Common myeloid progenitor, CD34-positive (primary cell): ENCODE data around the gene GSTO1.

ENCODE experiments used
- CTCF ChIA-PET: fragments of 350-600 bp; sonication (Branson Sonifier 250); formaldehyde crosslinking; loops from one replicate; lab custom pipeline; 2021; ENCODE audit warnings: antibody characterized with exemption; lab: Charles Lee
- POLR2A ChIA-PET: fragments of 350-600 bp; sonication (Branson Sonifier 250); formaldehyde crosslinking; loops from one replicate; lab custom pipeline; 2021; ENCODE audit warnings: antibody characterized with exemption; lab: Charles Lee
- DNase-seq, 3 donors: peaks; one replicate each; pipeline versions ENCODE4 v3.0.0 to v3.0.0-alpha.2; 2013
- H3K27ac ChIP-seq, 2 experiments: 1 replicate in 1 of 2; 2 replicates in 1 of 2; pipeline ENCODE4 v1.7.0; 2013; ENCODE audit warnings: inconsistent platforms in 2 of 2, low read length in 2 of 2, mild to moderate bottlenecking in 2 of 2, low read depth in 1 of 2, moderate library complexity in 1 of 2; ENCODE audit not compliant: severe bottlenecking in 2 of 2, insufficient read depth in 1 of 2, poor library complexity in 1 of 2
- H3K27me3 ChIP-seq, 5 experiments: replicated peaks in 2 of 5; 1 replicate in 3 of 5; 2 replicates in 2 of 5; pipeline versions ENCODE4 v1.6.1 to v1.7.0; 2013; ENCODE audit warnings: low read length in 4 of 5, mild to moderate bottlenecking in 2 of 5, moderate library complexity in 2 of 5, inconsistent platforms in 1 of 5; ENCODE audit not compliant: insufficient read depth in 5 of 5, control insufficient read depth in 4 of 5
- H3K36me3 ChIP-seq, 4 experiments: 1 replicate in 2 of 4; 2 replicates in 2 of 4; pipeline versions ENCODE4 v1.6.1 to v1.7.0; 2013; ENCODE audit warnings: low read length in 3 of 4, control low read depth in 1 of 4, mild to moderate bottlenecking in 1 of 4; ENCODE audit not compliant: control insufficient read depth in 4 of 4, insufficient read depth in 4 of 4
- H3K4me1 ChIP-seq, 4 experiments: 1 replicate in 3 of 4; 2 replicates in 1 of 4; pipeline versions ENCODE4 v1.6.1 to v1.7.1; 2013; ENCODE audit warnings: low read length in 3 of 4, mild to moderate bottlenecking in 3 of 4, control low read depth in 1 of 4, inconsistent platforms in 1 of 4, moderate library complexity in 1 of 4; ENCODE audit not compliant: control insufficient read depth in 4 of 4, insufficient read depth in 4 of 4; ENCODE audit errors: control extremely low read depth in 1 of 4
- H3K4me3 ChIP-seq, 7 experiments: 1 replicate in 4 of 7; 2 replicates in 3 of 7; pipeline versions ENCODE4 v1.5.1 to v1.7.0; 2013; ENCODE audit warnings: mild to moderate bottlenecking in 7 of 7, low read length in 6 of 7, moderate library complexity in 6 of 7, inconsistent platforms in 2 of 7, low read depth in 2 of 7, control low read depth in 1 of 7; ENCODE audit not compliant: insufficient read depth in 4 of 7, control insufficient read depth in 1 of 7; ENCODE audit errors: extremely low read depth in 1 of 7
- H3K9me3 ChIP-seq, 5 experiments: 1 replicate in 4 of 5; 2 replicates in 1 of 5; pipeline versions ENCODE4 v1.6.1 to v1.7.1; 2013; ENCODE audit warnings: low read length in 4 of 5, mild to moderate bottlenecking in 2 of 5, inconsistent platforms in 1 of 5, low read depth in 1 of 5, moderate library complexity in 1 of 5; ENCODE audit not compliant: control insufficient read depth in 4 of 5, insufficient read depth in 2 of 5; ENCODE audit errors: control extremely low read depth in 1 of 5
- WGBS: methylation state at CpG from one replicate; pipeline ENCODE4 v1.1.5; 2013; ENCODE audit not compliant: insufficient coverage; 5-methylcytosine and 5-hydroxymethylcytosine counted together

GSTO1 gene

GRCh38 chr10:104223304-104223703 is 31.4 kb upstream of the GSTO1 start:
- no peak overlapping the region for H3K27ac ChIP-seq
- peaks cover 7 to 24% (median 20%) of the 10 kb centered on the region in 4 experiments for H3K4me1 ChIP-seq
- H3K9me3 ChIP-seq: no peaks in the 10 kb centered on the region
- CTCF ChIA-PET: interaction anchor here (0.7 to 2.3 kb wide), 4 partner anchors 18 to 62 kb away, joined by 3 to 9 read pairs (median 4); no protein-coding TSS in a partner anchor
- no peaks in the 10 kb centered on the region for H3K36me3 ChIP-seq
- POLR2A ChIA-PET: interaction anchor here (1.2 kb wide), 1 partner anchor 24 kb away, joined by 3 read pairs; no protein-coding TSS in a partner anchor
- no peak overlapping the region for H3K4me3 ChIP-seq
- DNase-seq: no peak
- H3K27me3 ChIP-seq: peaks cover 0 to 3% (median 0%) of the 10 kb centered on the region in 5 experiments

DNA sequence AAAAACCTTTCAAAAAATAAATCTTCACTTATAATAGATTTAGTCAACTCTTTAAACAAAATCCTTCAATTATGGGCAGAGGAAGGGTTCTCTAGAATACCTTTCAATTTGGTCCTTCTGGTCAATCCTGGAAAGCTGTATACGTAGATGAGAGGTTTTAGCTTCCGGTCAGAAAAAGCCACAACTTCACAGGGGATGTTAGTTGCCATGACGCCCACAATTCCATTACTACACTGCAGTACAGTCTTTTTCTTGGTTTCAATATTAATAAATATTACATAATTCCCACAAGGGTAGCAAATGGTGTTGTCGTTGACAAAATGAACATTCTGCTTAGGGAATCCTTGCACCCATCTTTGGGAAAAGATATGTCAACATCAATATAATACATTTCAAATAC is 24.2 kb upstream of the GSTO1 start:
- no peaks in the 10 kb centered on the region for H3K27me3 ChIP-seq
- no peak overlapping the region for H3K4me3 ChIP-seq
- H3K4me1 ChIP-seq: peaks cover 0 to 17% (median 9%) of the 10 kb centered on the region in 4 experiments
- POLR2A ChIA-PET: no interaction called here
- WGBS: 100% methylated on average over 1 of the region's 4 CpGs
- no peak overlapping the region for H3K27ac ChIP-seq
- peaks cover 0 to 4% (median 0%) of the 10 kb centered on the region in 5 experiments for H3K9me3 ChIP-seq
- CTCF ChIA-PET: interaction anchor here (1.1 to 3.2 kb wide), 3 partner anchors 11 to 43 kb away, joined by 3 to 14 read pairs (median 4); no protein-coding TSS in a partner anchor
- H3K36me3 ChIP-seq: no peaks in the 10 kb centered on the region
- DNase-seq: no peak

DNA sequence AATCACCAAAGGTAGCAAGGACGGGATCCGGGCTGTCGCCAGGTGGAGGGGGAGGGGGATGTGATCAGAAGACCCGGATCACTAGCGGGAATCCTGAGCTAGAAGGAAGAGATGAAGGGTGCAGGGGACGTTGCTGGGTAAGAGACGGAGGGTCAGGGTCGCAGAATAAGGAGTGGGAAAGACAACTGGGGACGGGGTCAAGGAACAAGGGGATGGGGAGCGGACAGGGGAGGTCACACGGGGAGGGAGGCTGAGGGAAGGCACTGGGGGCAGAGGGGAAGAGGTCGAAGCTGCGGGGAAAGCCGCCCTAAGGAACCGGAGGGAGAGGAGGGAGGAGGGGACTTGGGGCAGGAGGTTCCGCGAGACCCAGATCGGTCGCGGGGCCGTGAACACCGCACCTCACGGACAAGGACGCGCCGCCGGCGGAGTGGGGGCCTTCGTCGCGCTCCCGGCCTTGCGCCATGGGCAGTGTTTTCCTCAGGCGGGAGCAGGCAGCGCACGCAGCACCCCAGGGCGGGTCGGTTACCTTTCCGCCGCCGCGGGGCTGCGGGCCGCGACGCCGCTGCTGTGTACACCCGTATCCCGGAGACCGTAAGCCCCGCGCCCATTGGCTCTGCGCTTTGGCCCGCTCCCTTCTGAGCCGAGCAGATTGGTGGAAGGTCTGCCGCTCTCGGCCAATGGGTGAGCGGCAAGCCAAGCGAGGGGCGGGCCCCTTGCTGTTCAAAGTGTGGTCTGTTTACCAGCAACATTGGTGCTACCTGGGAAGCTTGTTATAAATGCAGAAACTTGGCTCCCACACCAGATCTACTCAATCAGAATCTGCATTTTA is 22.7 kb upstream of the GSTO1 start, which contains the start of gene CFAP43:
Gene CFAP43, minus strand, starts transcription at position 581 of the 829 bp plus-strand sequence. Its CDS starts 118 bp downstream, at position 463.
- WGBS: under 1% methylated on average over 48 of the region's 60 CpGs
- peak within 1 kb of the TSS; percentile 75 to 94 (median 86) for H3K4me3 ChIP-seq
- POLR2A ChIA-PET: no interaction called here
- H3K9me3 ChIP-seq: peaks cover 0 to 4% (median 0%) of the 10 kb centered on the region in 5 experiments
- CTCF ChIA-PET: interaction anchor here (0.6 to 3.2 kb wide), 5 partner anchors 13 to 42 kb away, joined by 3 to 14 read pairs (median 4); partner anchors contain the start of gene GSTO1
- H3K36me3 ChIP-seq: no peaks in the 10 kb centered on the region
- peaks cover 0 to 13% (median 8%) of the 10 kb centered on the region in 4 experiments for H3K4me1 ChIP-seq
- peak within 1 kb of the TSS; percentile 54 to 84 for H3K27ac ChIP-seq
- no peaks in the 10 kb centered on the region for H3K27me3 ChIP-seq
- peak; percentile 96 to 98 (median 98) for DNase-seq

GRCh38 chr10:104232613-104233102 is 22.0 kb upstream of the GSTO1 start:
- peaks cover 0 to 13% (median 8%) of the 10 kb centered on the region in 4 experiments for H3K4me1 ChIP-seq
- CTCF ChIA-PET: interaction anchor here (0.6 to 3.2 kb wide), 5 partner anchors 13 to 103 kb away, joined by 3 to 14 read pairs (median 4); no protein-coding TSS in a partner anchor
- POLR2A ChIA-PET: no interaction called here
- no peak for DNase-seq
- no peaks in the 10 kb centered on the region for H3K27me3 ChIP-seq
- no peaks in the 10 kb centered on the region for H3K36me3 ChIP-seq
- WGBS: 0% methylated on average over 11 of the region's 20 CpGs
- H3K4me3 ChIP-seq: peak overlapping the region; percentile 75 to 94 (median 86)
- H3K27ac ChIP-seq: no peak overlapping the region
- H3K9me3 ChIP-seq: peaks cover 0 to 4% (median 0%) of the 10 kb centered on the region in 5 experiments

DNA sequence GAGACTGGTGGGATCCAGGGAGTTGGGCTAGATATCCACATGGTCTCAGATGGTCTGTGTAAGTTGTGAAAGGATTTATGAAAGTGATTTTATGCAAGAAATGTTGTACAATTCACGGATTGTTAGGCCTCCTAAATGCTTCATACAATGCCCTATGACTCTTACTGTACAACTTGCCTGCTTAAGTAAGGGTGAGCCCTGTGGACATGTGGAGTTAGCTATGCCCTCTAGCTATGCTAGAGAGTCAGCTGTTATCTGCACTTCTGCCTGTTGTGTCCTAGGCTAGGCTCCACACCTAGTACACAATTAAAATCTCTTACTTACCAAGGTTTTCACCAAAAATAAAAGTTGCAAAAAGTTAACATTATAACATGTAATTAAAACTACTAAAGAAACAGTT is 20.9 kb upstream of the GSTO1 start:
- H3K9me3 ChIP-seq: peaks cover 0 to 4% (median 0%) of the 10 kb centered on the region in 5 experiments
- DNase-seq: no peak
- no peak overlapping the region for H3K4me3 ChIP-seq
- ChIA-PET CTCF (interaction anchor here (3.2 kb wide), 1 partner anchor 40 kb away, joined by 14 read pairs; no protein-coding TSS in a partner anchor), POLR2A (no interaction called here)
- H3K4me1 ChIP-seq: peaks cover 0 to 13% (median 8%) of the 10 kb centered on the region in 4 experiments
- WGBS: no CpG with 5 or more reads among the region's 1 CpG
- no peak overlapping the region for H3K27ac ChIP-seq
- no peaks in the 10 kb centered on the region for H3K36me3 ChIP-seq
- H3K27me3 ChIP-seq: no peaks in the 10 kb centered on the region

DNA sequence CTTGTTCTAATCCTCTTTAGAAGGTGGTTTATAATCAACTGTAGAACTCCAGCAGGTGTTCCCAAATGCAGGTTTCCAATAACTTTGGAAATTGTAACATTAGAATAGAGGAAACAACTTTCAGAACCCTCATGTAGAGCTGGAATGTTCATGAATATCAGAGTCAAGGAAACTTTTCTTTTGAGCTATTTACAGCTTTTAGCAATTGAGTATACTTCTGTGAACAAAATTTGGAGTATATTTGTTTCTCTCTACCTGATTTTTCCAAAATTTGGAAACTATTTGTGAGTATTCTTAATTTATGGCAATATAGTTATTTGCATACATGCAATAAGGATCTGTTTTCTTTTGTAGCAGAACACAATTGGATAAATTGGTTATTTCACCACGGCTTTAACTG is 19.8 kb upstream of the GSTO1 start:
- 80% methylated on average over 1 of the region's 1 CpG for WGBS
- peaks cover 0 to 20% (median 12%) of the 10 kb centered on the region in 4 experiments for H3K4me1 ChIP-seq
- H3K27ac ChIP-seq: no peak overlapping the region
- no peak overlapping the region for H3K4me3 ChIP-seq
- H3K9me3 ChIP-seq: peaks cover 0 to 4% (median 0%) of the 10 kb centered on the region in 5 experiments
- no peaks in the 10 kb centered on the region for H3K27me3 ChIP-seq
- H3K36me3 ChIP-seq: no peaks in the 10 kb centered on the region
- ChIA-PET CTCF (interaction anchor here (0.9 to 1.3 kb wide), 2 partner anchors 9 to 11 kb away, joined by 3 read pairs; no protein-coding TSS in a partner anchor), POLR2A (no interaction called here)
- no peak for DNase-seq
